Smooth muscle cell (in vitro differentiated cells): Measurements from ENCODE around the gene UST. TPM values are rescaled to one million over a fixed set of nuclear protein-coding genes. Genes with fewer than 3 reads are reported as not detected.

ENCODE experiments used
- DNase-seq: peaks from one replicate; lab custom pipeline; 2025; ENCODE audit not compliant: unreplicated experiment; lab: John Stamatoyannopoulos, UW
- H2AFZ ChIP-seq: fragments of 200-600 bp; sonication (generic); 2 replicates; pipeline ENCODE4 v1.6.0; 2016; ENCODE audit warnings: antibody characterized with exemption, low read depth, mild to moderate bottlenecking
- H3F3A ChIP-seq: fragments of 200-600 bp; sonication (generic); 2 replicates; pipeline ENCODE4 v1.6.0; 2017; ENCODE audit warnings: antibody characterized with exemption, low read depth
- H3K27ac ChIP-seq: fragments of 200-600 bp; sonication (generic); 2 replicates; pipeline ENCODE4 v1.5.1; 2016; ENCODE audit warnings: low read depth, mild to moderate bottlenecking
- H3K27me3 ChIP-seq: fragments of 200-600 bp; sonication (generic); 2 replicates; pipeline ENCODE4 v1.6.1; 2016; ENCODE audit warnings: low read depth, mild to moderate bottlenecking
- H3K36me3 ChIP-seq: fragments of 200-600 bp; sonication (generic); 2 replicates; pipeline ENCODE4 v1.5.1; 2016; ENCODE audit warnings: low read depth
- H3K4me1 ChIP-seq: fragments of 200-600 bp; sonication (generic); 2 replicates; pipeline ENCODE4 v1.5.1; 2016; ENCODE audit warnings: low read depth
- H3K4me2 ChIP-seq: fragments of 200-600 bp; sonication (generic); 2 replicates; pipeline ENCODE4 v1.6.0; 2016; ENCODE audit warnings: mild to moderate bottlenecking
- H3K4me3 ChIP-seq: fragments of 200-600 bp; sonication (generic); 2 replicates; pipeline ENCODE4 v1.5.1; 2016; ENCODE audit warnings: mild to moderate bottlenecking
- H3K79me2 ChIP-seq: fragments of 200-600 bp; sonication (generic); 2 replicates; pipeline ENCODE4 v1.6.0; 2016; ENCODE audit warnings: low read depth, mild to moderate bottlenecking
- H3K9ac ChIP-seq: fragments of 200-600 bp; sonication (generic); 2 replicates; pipeline ENCODE4 v1.6.0; 2016; ENCODE audit warnings: low read depth
- H3K9me3 ChIP-seq: fragments of 200-600 bp; sonication (generic); replicated peaks from 2 replicates; pipeline ENCODE4 v1.5.1; 2016; ENCODE audit warnings: low read depth
- H4K20me1 ChIP-seq: fragments of 200-600 bp; sonication (generic); 2 replicates; pipeline ENCODE4 v1.6.0; 2016; ENCODE audit warnings: low read depth
- WGBS: methylation state at CpG from one replicate; pipeline ENCODE4 v1.1.7; 2016; ENCODE audit warnings: low lambda C conversion rate; 5-methylcytosine and 5-hydroxymethylcytosine counted together
- polyA plus RNA-seq: library from polyadenylated mRNA; unstranded; fragments of >200 nt; fragmentation: Nextera tagmentation; extraction: Ambion mirVana; gene quantifications from 2 replicates; pipeline ENCODE4 v1.2.1, GENCODE V29; 2016
- total RNA-seq: library from RNA; depleted of rRNA; stranded (reverse); fragments of >200 nt; gene quantifications from 2 replicates; pipeline ENCODE4 v1.2.3, GENCODE V29; 2014
- TF ChIP-seq, protein P1 (sequence below): fragments of 200-600 bp; sonication (generic); IDR thresholded peaks from 2 replicates; pipeline ENCODE4 v1.5.1; 2017; ENCODE audit warnings: borderline replicate concordance, mild to moderate bottlenecking, antibody characterized with exemption; ENCODE audit not compliant: insufficient read depth, poor library complexity, severe bottlenecking

Gene UST
- total and polyA plus RNA-seq, 2 experiments from 2014 or later, result 16.1 to 19.5 TPM

DNA sequence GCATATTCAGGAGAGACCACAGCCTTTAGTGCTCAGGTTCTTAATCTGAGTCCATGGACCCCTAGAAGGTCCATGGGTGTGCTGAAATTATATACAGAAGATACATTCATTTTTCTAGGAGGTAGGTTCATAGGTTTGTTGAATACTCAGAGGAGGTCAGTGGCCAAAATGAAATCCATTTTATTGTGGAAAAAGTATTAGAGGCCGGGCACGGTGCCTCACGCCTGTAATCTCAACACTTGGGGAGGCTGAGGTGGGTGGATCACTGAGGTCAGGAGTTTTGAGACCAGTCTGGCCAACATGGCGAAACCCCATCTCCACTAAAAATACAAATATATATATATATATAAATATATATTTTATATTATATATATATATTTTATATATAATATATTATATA lies 9.0 kb upstream of the UST start:
- Histone ChIP-seq H3K4me1 (no peaks in the 10 kb centered on the region), H3K27me3 (no peaks in the 10 kb centered on the region), H3K4me3 (no peak overlapping the region), H3F3A (no peaks in the 10 kb centered on the region), H2AFZ (no peak overlapping the region), H3K27ac (no peak overlapping the region), H3K79me2 (no peaks in the 10 kb centered on the region), H4K20me1 (no peaks in the 10 kb centered on the region), H3K4me2 (no peak overlapping the region), H3K36me3 (no peaks in the 10 kb centered on the region), H3K9me3 (no peaks in the 10 kb centered on the region), H3K9ac (no peak overlapping the region)
- WGBS, result 97% methylated on average over 4 of the region's 4 CpGs
- DNase-seq, result no peak
- TF ChIP-seq, protein P1, sequence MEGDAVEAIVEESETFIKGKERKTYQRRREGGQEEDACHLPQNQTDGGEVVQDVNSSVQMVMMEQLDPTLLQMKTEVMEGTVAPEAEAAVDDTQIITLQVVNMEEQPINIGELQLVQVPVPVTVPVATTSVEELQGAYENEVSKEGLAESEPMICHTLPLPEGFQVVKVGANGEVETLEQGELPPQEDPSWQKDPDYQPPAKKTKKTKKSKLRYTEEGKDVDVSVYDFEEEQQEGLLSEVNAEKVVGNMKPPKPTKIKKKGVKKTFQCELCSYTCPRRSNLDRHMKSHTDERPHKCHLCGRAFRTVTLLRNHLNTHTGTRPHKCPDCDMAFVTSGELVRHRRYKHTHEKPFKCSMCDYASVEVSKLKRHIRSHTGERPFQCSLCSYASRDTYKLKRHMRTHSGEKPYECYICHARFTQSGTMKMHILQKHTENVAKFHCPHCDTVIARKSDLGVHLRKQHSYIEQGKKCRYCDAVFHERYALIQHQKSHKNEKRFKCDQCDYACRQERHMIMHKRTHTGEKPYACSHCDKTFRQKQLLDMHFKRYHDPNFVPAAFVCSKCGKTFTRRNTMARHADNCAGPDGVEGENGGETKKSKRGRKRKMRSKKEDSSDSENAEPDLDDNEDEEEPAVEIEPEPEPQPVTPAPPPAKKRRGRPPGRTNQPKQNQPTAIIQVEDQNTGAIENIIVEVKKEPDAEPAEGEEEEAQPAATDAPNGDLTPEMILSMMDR, result no peak

GRCh38 chr6:148738946-148739821 lies 7.6 kb upstream of the UST start:
- Histone ChIP-seq H3K4me1 (no peaks in the 10 kb centered on the region), H3K27me3 (no peaks in the 10 kb centered on the region), H3F3A (no peaks in the 10 kb centered on the region), H3K9me3 (no peaks in the 10 kb centered on the region), H4K20me1 (no peaks in the 10 kb centered on the region), H3K4me3 (no peak overlapping the region), H3K36me3 (no peaks in the 10 kb centered on the region), H2AFZ (no peak overlapping the region), H3K9ac (no peak overlapping the region), H3K4me2 (no peak overlapping the region), H3K27ac (no peak overlapping the region), H3K79me2 (no peaks in the 10 kb centered on the region)
- 98% methylated on average over 14 of the region's 14 CpGs for WGBS
- no peak for DNase-seq
- TF ChIP-seq, protein P1, result no peak

DNA sequence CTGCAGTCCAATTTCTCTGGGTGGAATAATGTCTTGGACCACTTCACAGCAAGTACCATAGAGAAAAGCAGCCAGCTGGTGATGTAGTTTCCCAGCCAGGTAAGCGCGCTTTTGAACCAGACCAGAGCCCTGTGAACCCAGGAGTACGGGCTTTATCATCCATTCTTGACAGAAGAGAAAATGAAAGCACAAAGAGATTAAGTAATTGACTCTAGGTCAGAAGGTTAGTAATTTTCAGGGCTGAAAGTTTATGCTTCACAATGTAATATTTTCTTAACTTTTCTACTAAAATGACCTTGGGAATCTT lies 7.1 kb upstream of the UST start:
- DNase-seq, result no peak
- H3K4me3 ChIP-seq, result no peak overlapping the region
- 94% methylated on average over 3 of the region's 3 CpGs for WGBS

More for the DNA sequence above, 7.1 kb upstream of the UST start:
- Histone ChIP-seq H3K4me1 (no peaks in the 10 kb centered on the region), H3K9ac (no peak overlapping the region), H2AFZ (no peak overlapping the region), H3K79me2 (no peaks in the 10 kb centered on the region), H3F3A (no peaks in the 10 kb centered on the region), H3K9me3 (no peaks in the 10 kb centered on the region), H3K4me2 (no peak overlapping the region), H3K27ac (no peak overlapping the region), H3K27me3 (no peaks in the 10 kb centered on the region), H4K20me1 (no peaks in the 10 kb centered on the region), H3K36me3 (no peaks in the 10 kb centered on the region)
- TF ChIP-seq, protein P1, result no peak
